MM.1S (cell line): Measurements from ENCODE around the gene FAM53A.

Experiments used
- DNase-seq: peaks from one replicate; pipeline ENCODE4 v3.0.0-alpha.2; 2015
- H2AFZ ChIP-seq: fragments of 300-600 bp; sonication (generic); 2 replicates; pipeline ENCODE4 v1.6.0; 2016; ENCODE audit warnings: antibody characterized with exemption, low read length
- H3F3A ChIP-seq: fragments of 300-600 bp; sonication (generic); 2 replicates; pipeline ENCODE4 v1.6.1; 2016; ENCODE audit warnings: mild to moderate bottlenecking, antibody characterized with exemption, low read length, moderate library complexity, mixed read lengths; ENCODE audit not compliant: insufficient read depth
- H3K27ac ChIP-seq: fragments of 300-600 bp; sonication (generic); 2 replicates; pipeline ENCODE4 v1.5.1; 2016; ENCODE audit warnings: mild to moderate bottlenecking, low read length
- H3K27me3 ChIP-seq: fragments of 300-600 bp; sonication (generic); replicated peaks from 2 replicates; pipeline ENCODE4 v1.6.0; 2016; ENCODE audit warnings: low read length; ENCODE audit not compliant: insufficient read depth
- H3K36me3 ChIP-seq: fragments of 300-600 bp; sonication (generic); replicated peaks from 2 replicates; pipeline ENCODE4 v1.6.1; 2016; ENCODE audit warnings: mild to moderate bottlenecking, low read length, mixed read lengths; ENCODE audit not compliant: insufficient read depth
- H3K4me1 ChIP-seq: fragments of 300-600 bp; sonication (generic); 2 replicates; pipeline ENCODE4 v1.6.1; 2016; ENCODE audit warnings: low read length, mixed read lengths
- H3K4me2 ChIP-seq: fragments of 300-600 bp; sonication (generic); 2 replicates; pipeline ENCODE4 v1.6.0; 2016; ENCODE audit warnings: low read depth, low read length
- H3K4me3 ChIP-seq: fragments of 300-600 bp; sonication (generic); 2 replicates; pipeline ENCODE4 v1.5.1; 2016; ENCODE audit warnings: low read length, mixed read lengths
- H3K79me2 ChIP-seq: fragments of 300-600 bp; sonication (generic); 2 replicates; pipeline ENCODE4 v1.6.1; 2016; ENCODE audit warnings: mixed run types, low read length, mixed read lengths
- H3K9ac ChIP-seq: fragments of 300-600 bp; sonication (generic); 2 replicates; pipeline ENCODE4 v1.6.1; 2016; ENCODE audit warnings: low read length, mixed read lengths
- H3K9me2 ChIP-seq: fragments of 300-600 bp; sonication (generic); replicated peaks from 2 replicates; pipeline ENCODE4 v1.6.1; 2016; ENCODE audit warnings: mild to moderate bottlenecking, low read length, mixed read lengths; ENCODE audit not compliant: insufficient read depth
- H3K9me3 ChIP-seq: fragments of 300-600 bp; sonication (generic); replicated peaks from 2 replicates; pipeline ENCODE4 v1.6.1; 2016; ENCODE audit warnings: mild to moderate bottlenecking, low read length, mixed read lengths; ENCODE audit not compliant: insufficient read depth
- H4K20me1 ChIP-seq: fragments of 300-600 bp; sonication (generic); 2 replicates; pipeline ENCODE4 v1.6.1; 2016; ENCODE audit warnings: mild to moderate bottlenecking, low read length, moderate library complexity, mixed read lengths; ENCODE audit not compliant: insufficient read depth
- CTCF ChIP-seq: fragments of 300-600 bp; sonication (generic); IDR thresholded peaks from 2 replicates; pipeline ENCODE4 v1.5.1; 2016; ENCODE audit warnings: antibody characterized with exemption, low read length, mixed read lengths
- EZH2 ChIP-seq: fragments of 300-600 bp; sonication (generic); optimal IDR thresholded peaks from 2 replicates; pipeline ENCODE3; 2017; ENCODE audit warnings: low read depth, mild to moderate bottlenecking, antibody characterized with exemption, low read length, mixed read lengths
- EZH2phosphoT487 ChIP-seq: fragments of 300-600 bp; sonication (generic); IDR thresholded peaks from 2 replicates; pipeline ENCODE4 v1.6.1; 2018; ENCODE audit warnings: antibody characterized with exemption, low read length

FAM53A gene

GRCh38 chr4:1656132-1656531, 28.0 kb downstream of the FAM53A start:
- no peak overlapping the region for H3K9ac ChIP-seq
- no peaks in the 10 kb centered on the region for H3K27me3 ChIP-seq
- H3K4me2 ChIP-seq: no peak overlapping the region
- DNase-seq: no peak
- H2AFZ ChIP-seq: no peak overlapping the region
- H3F3A ChIP-seq: no peaks in the 10 kb centered on the region
- H3K4me3 ChIP-seq: no peak overlapping the region
- no peaks in the 10 kb centered on the region for H3K9me3 ChIP-seq
- H3K9me2 ChIP-seq: no peaks in the 10 kb centered on the region
- H3K4me1 ChIP-seq: no peaks in the 10 kb centered on the region
- no peaks in the 10 kb centered on the region for H3K36me3 ChIP-seq
- H3K27ac ChIP-seq: no peak overlapping the region
- no peak for TF ChIP-seq EZH2
- no peak for TF ChIP-seq EZH2phosphoT487
- no peaks in the 10 kb centered on the region for H4K20me1 ChIP-seq
- no peaks in the 10 kb centered on the region for H3K79me2 ChIP-seq

GRCh38 chr4:1655676-1656075, 28.4 kb downstream of the FAM53A start:
- H2AFZ ChIP-seq: no peak overlapping the region
- H3F3A ChIP-seq: no peaks in the 10 kb centered on the region
- no peaks in the 10 kb centered on the region for H3K27me3 ChIP-seq
- no peak for DNase-seq
- no peaks in the 10 kb centered on the region for H3K4me1 ChIP-seq
- H3K79me2 ChIP-seq: no peaks in the 10 kb centered on the region
- no peak overlapping the region for H3K9ac ChIP-seq
- no peaks in the 10 kb centered on the region for H4K20me1 ChIP-seq
- H3K27ac ChIP-seq: no peak overlapping the region
- no peaks in the 10 kb centered on the region for H3K9me2 ChIP-seq
- no peaks in the 10 kb centered on the region for H3K9me3 ChIP-seq
- no peak overlapping the region for H3K4me3 ChIP-seq
- H3K4me2 ChIP-seq: no peak overlapping the region
- TF ChIP-seq CTCF (no peak), EZH2phosphoT487 (no peak), EZH2 (no peak)
- no peaks in the 10 kb centered on the region for H3K36me3 ChIP-seq

- Histone ChIP-seq H3K27ac (no peak overlapping the region), H3K9me3 (no peaks in the 10 kb centered on the region), H3K4me3 (no peak overlapping the region), H3K79me2 (no peaks in the 10 kb centered on the region), H3K27me3 (no peaks in the 10 kb centered on the region), H2AFZ (no peak overlapping the region), H4K20me1 (no peaks in the 10 kb centered on the region), H3K9ac (no peak overlapping the region), H3K9me2 (no peaks in the 10 kb centered on the region), H3K4me1 (no peaks in the 10 kb centered on the region), H3F3A (no peaks in the 10 kb centered on the region), H3K4me2 (no peak overlapping the region), H3K36me3 (no peaks in the 10 kb centered on the region)
- DNase-seq: no peak
- TF ChIP-seq CTCF (no peak), EZH2 (no peak), EZH2phosphoT487 (no peak)
These were observed 29.0 kb downstream of the FAM53A start for GRCh38 chr4:1655081-1655480.

GRCh38 chr4:1654216-1654955, 29.7 kb downstream of the FAM53A start:
- no peak for DNase-seq
- TF ChIP-seq CTCF: no peak
- no peak for TF ChIP-seq EZH2
- TF ChIP-seq EZH2phosphoT487: no peak
- Histone ChIP-seq H3F3A (no peaks in the 10 kb centered on the region), H3K27ac (no peak overlapping the region), H3K9me3 (no peaks in the 10 kb centered on the region), H3K9me2 (no peaks in the 10 kb centered on the region), H3K9ac (no peak overlapping the region), H4K20me1 (no peaks in the 10 kb centered on the region), H3K4me1 (no peaks in the 10 kb centered on the region), H3K36me3 (no peaks in the 10 kb centered on the region), H3K27me3 (no peaks in the 10 kb centered on the region), H2AFZ (no peak overlapping the region), H3K79me2 (no peaks in the 10 kb centered on the region), H3K4me2 (no peak overlapping the region), H3K4me3 (no peak overlapping the region)
